ENCODE data around the gene SINHCAF.

Gene SINHCAF

DNA sequence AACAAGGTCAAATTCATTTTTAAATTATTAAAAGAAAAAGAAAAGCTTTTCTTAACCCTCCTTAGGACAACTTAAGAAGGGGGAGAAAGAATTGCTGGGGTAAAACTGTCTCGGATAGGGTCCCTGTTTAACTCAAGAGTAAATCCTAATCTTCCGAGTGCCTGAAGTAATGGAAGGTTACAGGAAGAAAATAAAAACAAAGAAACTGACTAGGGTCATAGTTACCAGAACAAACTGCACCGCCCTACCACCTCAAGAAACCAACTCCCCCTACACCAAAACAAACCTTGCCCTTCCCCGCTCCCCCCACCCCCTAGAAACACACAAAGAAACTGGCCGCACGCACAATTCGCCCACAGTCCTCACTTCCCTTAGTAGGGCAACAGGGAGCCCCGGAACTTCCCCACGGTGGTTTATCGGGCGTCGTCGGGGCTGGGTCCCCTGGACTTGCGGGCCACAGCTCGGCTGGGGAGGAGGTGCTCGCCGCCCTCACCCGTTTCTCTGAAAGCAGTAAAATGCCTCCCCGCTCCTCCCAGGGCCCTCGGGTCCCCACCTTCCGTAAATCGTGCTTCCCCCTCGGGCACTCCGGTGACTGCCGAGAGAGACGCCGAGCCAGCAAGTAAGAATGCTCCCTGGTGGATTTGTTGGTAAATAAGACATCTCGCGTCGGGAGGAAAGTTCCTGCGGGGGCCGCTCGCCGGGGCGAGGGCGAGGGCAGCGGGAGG lies 2.4 kb downstream of the SINHCAF start:
- ChIA-PET CTCF (interaction anchor here (0.6 kb wide), 1 partner anchor 152 kb away, joined by 3 read pairs; no protein-coding TSS in a partner anchor), POLR2A (ENCODE audit: low non-redundant PET) (no interaction called here)
- peak overlapping the region; percentile 87 for H3K27ac ChIP-seq
- DNase-seq (ENCODE audit: low spot score): peak; percentile 34
- TF ChIP-seq, protein P1, sequence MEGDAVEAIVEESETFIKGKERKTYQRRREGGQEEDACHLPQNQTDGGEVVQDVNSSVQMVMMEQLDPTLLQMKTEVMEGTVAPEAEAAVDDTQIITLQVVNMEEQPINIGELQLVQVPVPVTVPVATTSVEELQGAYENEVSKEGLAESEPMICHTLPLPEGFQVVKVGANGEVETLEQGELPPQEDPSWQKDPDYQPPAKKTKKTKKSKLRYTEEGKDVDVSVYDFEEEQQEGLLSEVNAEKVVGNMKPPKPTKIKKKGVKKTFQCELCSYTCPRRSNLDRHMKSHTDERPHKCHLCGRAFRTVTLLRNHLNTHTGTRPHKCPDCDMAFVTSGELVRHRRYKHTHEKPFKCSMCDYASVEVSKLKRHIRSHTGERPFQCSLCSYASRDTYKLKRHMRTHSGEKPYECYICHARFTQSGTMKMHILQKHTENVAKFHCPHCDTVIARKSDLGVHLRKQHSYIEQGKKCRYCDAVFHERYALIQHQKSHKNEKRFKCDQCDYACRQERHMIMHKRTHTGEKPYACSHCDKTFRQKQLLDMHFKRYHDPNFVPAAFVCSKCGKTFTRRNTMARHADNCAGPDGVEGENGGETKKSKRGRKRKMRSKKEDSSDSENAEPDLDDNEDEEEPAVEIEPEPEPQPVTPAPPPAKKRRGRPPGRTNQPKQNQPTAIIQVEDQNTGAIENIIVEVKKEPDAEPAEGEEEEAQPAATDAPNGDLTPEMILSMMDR (conservative IDR thresholded peaks at IDR 0.05; ENCODE audit: low read depth): no peak

DNA sequence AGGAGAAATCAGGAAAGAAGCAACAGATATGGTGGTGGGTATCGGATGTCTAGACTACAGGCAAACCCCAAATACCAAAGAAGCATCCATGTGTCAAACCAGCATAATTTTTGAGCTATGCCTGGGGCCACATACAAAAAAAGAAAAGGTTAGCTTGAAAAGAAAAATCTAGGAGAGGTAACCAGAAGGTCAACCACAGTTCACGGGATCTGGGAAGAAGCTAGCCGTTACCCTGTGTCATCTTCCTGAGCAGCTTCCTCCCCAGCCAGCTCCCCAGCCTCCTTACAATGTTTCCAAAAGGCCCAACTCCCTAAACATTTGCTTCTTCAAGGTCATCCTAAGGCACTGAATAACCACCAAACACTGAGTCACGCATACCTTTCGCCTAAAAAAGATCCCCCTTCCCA lies 3.1 kb downstream of the SINHCAF start:
- POLR2A ChIA-PET (ENCODE audit: low non-redundant PET): no interaction called here
- TF ChIP-seq, protein P1 (conservative IDR thresholded peaks at IDR 0.05; ENCODE audit: low read depth): no peak
- H3K27ac ChIP-seq: no peak overlapping the region
- CTCF ChIA-PET: no interaction called here
- DNase-seq (ENCODE audit: low spot score): peak; percentile 36

DNA sequence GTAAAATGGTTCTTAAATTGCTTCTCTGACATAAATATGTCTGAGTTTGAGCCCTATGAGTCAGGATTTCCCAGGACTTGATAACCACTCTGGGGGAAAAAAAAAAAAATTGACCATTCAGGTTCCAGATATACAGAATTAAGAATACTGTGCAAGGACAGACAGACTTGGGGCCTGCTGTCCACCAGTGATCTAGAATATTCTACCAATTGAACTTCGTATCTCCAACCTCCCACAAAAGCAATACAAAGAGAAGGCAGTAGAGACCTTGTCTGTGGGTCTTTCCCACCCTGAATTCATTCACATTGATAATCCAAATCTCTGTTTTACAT lies 4.1 kb downstream of the SINHCAF start:
- no peak overlapping the region for H3K27ac ChIP-seq
- POLR2A ChIA-PET (ENCODE audit: low non-redundant PET): no interaction called here

DNA sequence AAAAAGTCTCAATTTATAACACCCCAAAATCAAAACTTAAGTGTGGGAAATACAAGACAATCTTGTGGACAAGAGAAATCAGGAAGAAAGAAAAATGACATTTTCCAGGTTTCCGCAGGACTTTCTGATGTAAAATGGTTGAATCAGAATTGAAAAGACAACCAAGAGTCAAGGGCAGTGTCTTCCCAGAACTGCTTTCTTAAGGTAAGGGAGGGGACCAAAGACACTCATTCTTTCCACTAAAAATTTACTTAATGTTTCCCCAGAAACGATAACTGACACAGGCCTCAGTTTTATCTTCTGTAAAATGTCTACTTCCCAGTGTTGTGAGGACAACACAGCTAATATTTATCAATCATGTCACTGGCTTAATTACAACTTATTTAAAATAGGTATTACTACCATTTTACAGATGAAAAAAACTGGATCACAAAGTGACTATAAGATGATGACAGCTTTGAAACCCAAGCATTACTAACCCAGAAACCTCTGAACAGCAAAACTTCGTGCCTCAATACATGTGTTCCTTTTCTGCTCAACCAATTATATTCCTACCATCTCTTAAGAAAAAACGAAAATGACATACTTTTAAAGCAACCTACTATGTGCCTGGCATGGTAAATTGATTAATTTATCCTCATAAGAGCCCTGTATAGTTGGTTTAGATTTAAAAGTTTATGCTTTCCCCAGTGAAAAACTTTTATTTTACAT lies 4.6 kb downstream of the SINHCAF start:
- no peak overlapping the region for H3K27ac ChIP-seq
- no peak for DNase-seq (ENCODE audit: low spot score)
- POLR2A ChIA-PET (ENCODE audit: low non-redundant PET): no interaction called here
- TF ChIP-seq, protein P1 (conservative IDR thresholded peaks at IDR 0.05; ENCODE audit: low read depth): no peak
- CTCF ChIA-PET: no interaction called here

More for the DNA sequence above, 4.1 kb downstream of the SINHCAF start:
- TF ChIP-seq, protein P1 (conservative IDR thresholded peaks at IDR 0.05; ENCODE audit: low read depth): no peak
- CTCF ChIA-PET: no interaction called here
- no peak for DNase-seq (ENCODE audit: low spot score)

DNA sequence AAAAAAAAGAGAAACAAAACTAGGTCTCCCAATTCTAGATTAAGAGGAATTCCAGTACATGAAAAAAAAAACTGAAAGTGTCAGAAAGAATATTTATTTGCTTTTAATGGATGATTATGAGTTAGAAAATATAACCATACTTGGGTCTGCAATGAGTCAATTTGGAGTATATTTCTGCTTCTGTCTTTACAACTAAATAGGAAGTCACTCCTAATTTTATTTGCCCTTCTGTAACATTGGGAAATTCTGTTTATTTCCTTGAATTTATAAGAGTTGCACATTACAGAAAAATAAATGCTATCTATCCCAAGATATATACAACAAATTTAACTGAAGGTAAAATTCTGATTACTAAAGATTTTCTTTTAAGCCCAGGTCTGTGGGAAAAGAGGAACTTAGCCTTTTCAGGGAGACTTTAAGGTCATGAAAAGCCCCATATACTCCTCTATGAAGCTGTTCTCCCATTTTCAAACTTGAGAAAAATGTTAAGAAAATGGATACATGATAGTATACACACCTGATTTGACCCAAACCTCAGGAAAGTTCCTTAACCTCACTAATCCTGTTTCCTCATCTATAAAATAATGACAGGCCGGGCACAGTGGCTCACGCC lies 7.2 kb downstream of the SINHCAF start:
- ChIA-PET POLR2A (ENCODE audit: low non-redundant PET) (no interaction called here), CTCF (no interaction called here)
- no peak for DNase-seq (ENCODE audit: low spot score)
- TF ChIP-seq, protein P1 (conservative IDR thresholded peaks at IDR 0.05; ENCODE audit: low read depth): no peak
- peak overlapping the region; percentile 55 for H3K27ac ChIP-seq

DNA sequence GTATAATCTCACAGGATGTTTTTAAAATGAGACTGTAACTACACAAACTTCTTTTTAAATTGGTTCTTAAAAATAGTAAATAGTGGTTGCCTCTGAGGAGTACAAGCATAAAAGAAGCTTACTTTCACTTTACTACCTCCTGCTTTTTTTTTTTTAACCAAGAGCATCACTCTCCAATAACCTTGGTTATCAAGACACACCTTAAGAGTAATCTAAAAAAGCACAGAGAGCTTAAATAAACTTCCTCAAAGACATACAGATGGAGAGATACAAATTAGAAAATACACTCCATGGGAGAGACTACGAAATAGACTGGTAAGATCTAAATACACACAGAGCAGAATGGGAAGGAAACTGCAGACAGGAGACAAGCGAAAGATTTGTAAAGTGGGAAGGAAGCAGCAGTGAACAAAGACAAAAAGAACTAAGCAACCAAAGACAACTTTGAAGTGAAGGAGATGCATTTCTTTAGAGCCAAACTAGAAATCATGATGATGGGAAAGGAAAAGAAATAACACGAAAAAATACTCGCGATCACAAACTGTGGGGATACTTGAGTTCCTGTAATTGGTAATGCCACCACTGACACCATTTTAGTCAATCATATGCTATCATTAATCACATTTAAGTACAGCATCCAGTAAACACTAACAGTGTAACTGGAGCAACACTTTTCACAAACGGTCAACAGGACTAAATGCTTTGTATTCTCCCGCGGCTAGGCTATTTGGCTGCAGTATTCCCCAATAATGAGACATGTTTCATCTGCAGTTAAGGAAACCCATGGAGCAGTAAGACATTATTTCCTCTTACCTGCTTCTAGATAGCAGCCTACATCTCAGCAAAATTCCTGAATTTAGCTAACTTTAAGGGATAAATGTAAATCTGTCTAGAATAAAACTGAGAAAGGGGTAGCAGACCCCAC lies 8.2 kb downstream of the SINHCAF start:
- no peak overlapping the region for H3K27ac ChIP-seq
- CTCF ChIA-PET: interaction anchor here (0.6 to 1.1 kb wide), 2 partner anchors 46 to 70 kb away, joined by 3 to 4 read pairs; no protein-coding TSS in a partner anchor
- POLR2A ChIA-PET (ENCODE audit: low non-redundant PET): no interaction called here
- no peak for DNase-seq (ENCODE audit: low spot score)
- TF ChIP-seq, protein P1 (conservative IDR thresholded peaks at IDR 0.05; ENCODE audit: low read depth): no peak
